Tibial artery (tissue), 4 donors: Measurements from ENCODE around the gene GPI.
A peak's percentile ranks its signal among the peaks of the same experiment; 100 is the strongest.

Experiments used
- DNase-seq, 2 donors: peaks; one replicate each; pipeline ENCODE4 v3.0.0-alpha.2; 2019
- H3K27ac ChIP-seq, 2 donors: fragments of 200-600 bp; sonication (generic) in 1 of 2; 1 replicate in 1 of 2; 2 replicates in 1 of 2; pipeline ENCODE4 v1.5.1; 2018 to 2019; ENCODE audit warnings: mild to moderate bottlenecking in 1 of 2
- H3K27me3 ChIP-seq, 2 donors: fragments of 200-600 bp; sonication (generic) in 1 of 2; one replicate each; pipeline versions ENCODE4 v1.5.1 to v1.6.0; 2016 to 2019
- H3K36me3 ChIP-seq, 3 donors: fragments of 200-600 bp; sonication (generic) in 2 of 3; one replicate each; pipeline ENCODE4 v1.5.1; 2016 to 2019; ENCODE audit warnings: mild to moderate bottlenecking in 2 of 3
- H3K4me1 ChIP-seq, 4 donors: fragments of 200-600 bp; sonication (generic) in 2 of 4; 1 replicate in 3 of 4; 2 replicates in 1 of 4; pipeline ENCODE4 v1.5.1; 2016 to 2019
- H3K4me3 ChIP-seq, 2 donors: fragments of 200-600 bp; sonication (generic) in 1 of 2; 1 replicate in 1 of 2; 2 replicates in 1 of 2; pipeline ENCODE4 v1.5.1; 2018 to 2019; ENCODE audit warnings: mild to moderate bottlenecking in 2 of 2
- H3K9me3 ChIP-seq, 3 donors: fragments of 200-600 bp; sonication (generic) in 1 of 3; one replicate each; pipeline ENCODE4 v1.5.1; 2016 to 2019
- CTCF ChIP-seq, 2 experiments: fragments of 200-600 bp in 1 of 2; fragments of 450-650 bp in 1 of 2; IDR thresholded peaks; one replicate each; pipeline ENCODE4 v1.5.1; 2017 to 2019; ENCODE audit warnings: antibody characterized with exemption in 2 of 2, mild to moderate bottlenecking in 1 of 2, moderate library complexity in 1 of 2
- intact Hi-C: fragments of 100-400 bp; cut with DNase I; formaldehyde crosslinking; loops from one replicate; pipeline ENCODE4 v1.15.0; 2023; ENCODE audit warnings: low total_unique reads

Gene GPI

DNA sequence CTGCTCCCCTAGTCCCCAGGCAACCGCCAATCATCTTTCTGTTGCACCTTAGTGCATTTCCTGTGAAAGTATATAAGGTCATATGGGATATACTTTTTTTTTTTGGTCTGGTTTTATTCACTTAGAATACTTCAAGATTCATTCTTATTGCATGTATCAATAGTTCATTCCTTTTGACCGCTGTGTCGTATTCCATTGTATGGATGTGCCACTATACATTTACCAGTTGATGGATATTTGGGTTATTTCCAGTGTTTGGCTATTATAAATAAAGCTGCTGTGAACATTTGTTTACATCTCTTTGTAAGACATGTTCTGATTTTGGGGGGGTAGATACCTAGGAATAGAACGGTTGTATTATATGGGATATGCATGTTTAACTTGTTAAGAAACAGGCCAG, 53.3 kb downstream of the GPI start:
- no peaks in the 10 kb centered on the region for H3K9me3 ChIP-seq
- H3K27ac ChIP-seq: no peak overlapping the region
- no peak for TF ChIP-seq CTCF (IDR thresholded peaks at IDR 0.05)
- peaks cover 31 to 73% (median 45%) of the 10 kb centered on the region in 3 donors for H3K36me3 ChIP-seq
- DNase-seq: no peak
- H3K4me1 ChIP-seq: no peaks in the 10 kb centered on the region
- intact Hi-C loops: no loop called here
- no peaks in the 10 kb centered on the region for H3K27me3 ChIP-seq
- H3K4me3 ChIP-seq: no peak overlapping the region

GRCh38 chr19:34426096-34426661, 61.2 kb downstream of the GPI start:
- H3K4me1 ChIP-seq: peaks cover 0 to 23% (median 16%) of the 10 kb centered on the region in 4 donors
- DNase-seq: no peak
- no peak overlapping the region for H3K4me3 ChIP-seq
- no peaks in the 10 kb centered on the region for H3K9me3 ChIP-seq
- H3K27ac ChIP-seq: no peak overlapping the region
- peaks cover 0 to 39% (median 12%) of the 10 kb centered on the region in 3 donors for H3K36me3 ChIP-seq
- no peak for TF ChIP-seq CTCF (IDR thresholded peaks at IDR 0.05)
- H3K27me3 ChIP-seq: no peaks in the 10 kb centered on the region
- intact Hi-C loops: loop anchor here (5.0 kb wide), 1 partner anchor 56 kb away; the partner anchor contains the start of gene WTIP

GRCh38 chr19:34428549-34429285, 63.7 kb downstream of the GPI start:
- Histone ChIP-seq H3K27ac (peak overlapping the region; percentile 98 to 100), H3K27me3 (no peaks in the 10 kb centered on the region), H3K4me1 (peaks cover 0 to 48% (median 29%) of the 10 kb centered on the region in 4 donors), H3K9me3 (no peaks in the 10 kb centered on the region), H3K4me3 (peak overlapping the region; percentile 99 to 100), H3K36me3 (peaks cover 0 to 16% (median 2%) of the 10 kb centered on the region in 3 donors)
- no peak for TF ChIP-seq CTCF (IDR thresholded peaks at IDR 0.05)
- DNase-seq: peak; percentile 51 to 89
- intact Hi-C loops: loop anchor here (5.0 kb wide), 1 partner anchor 54 kb away; the partner anchor contains the start of gene WTIP

DNA sequence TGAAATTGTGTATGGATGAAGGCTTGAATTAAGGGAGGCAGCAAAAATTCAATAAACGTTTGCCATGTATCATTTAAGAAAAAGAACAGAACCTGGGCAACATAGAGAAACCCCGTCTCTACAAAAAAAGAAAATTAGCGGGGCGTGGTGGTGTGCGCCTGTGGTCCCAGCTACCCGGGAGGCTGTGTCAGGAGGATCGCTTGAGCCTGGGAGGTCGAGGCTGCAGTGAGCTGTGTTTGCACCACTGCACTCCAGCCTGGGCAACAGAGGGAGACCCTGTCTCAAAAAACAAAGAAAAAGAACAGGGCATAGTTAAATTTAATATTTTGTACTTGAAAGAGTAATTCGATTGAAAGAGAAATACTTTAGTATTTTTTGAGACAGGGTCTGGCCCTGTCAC, 64.6 kb downstream of the GPI start:
- no peak for TF ChIP-seq CTCF (IDR thresholded peaks at IDR 0.05)
- Histone ChIP-seq H3K9me3 (no peaks in the 10 kb centered on the region), H3K4me1 (peaks cover 0 to 57% (median 35%) of the 10 kb centered on the region in 4 donors), H3K27ac (peak overlapping the region; percentile 98 to 100), H3K4me3 (peak overlapping the region; percentile 99 to 100), H3K36me3 (peaks cover 0 to 10% (median 8%) of the 10 kb centered on the region in 3 donors), H3K27me3 (no peaks in the 10 kb centered on the region)
- intact Hi-C loops: loop anchor here (5.0 kb wide), 1 partner anchor 53 kb away; the partner anchor contains the start of gene WTIP
- no peak for DNase-seq

DNA sequence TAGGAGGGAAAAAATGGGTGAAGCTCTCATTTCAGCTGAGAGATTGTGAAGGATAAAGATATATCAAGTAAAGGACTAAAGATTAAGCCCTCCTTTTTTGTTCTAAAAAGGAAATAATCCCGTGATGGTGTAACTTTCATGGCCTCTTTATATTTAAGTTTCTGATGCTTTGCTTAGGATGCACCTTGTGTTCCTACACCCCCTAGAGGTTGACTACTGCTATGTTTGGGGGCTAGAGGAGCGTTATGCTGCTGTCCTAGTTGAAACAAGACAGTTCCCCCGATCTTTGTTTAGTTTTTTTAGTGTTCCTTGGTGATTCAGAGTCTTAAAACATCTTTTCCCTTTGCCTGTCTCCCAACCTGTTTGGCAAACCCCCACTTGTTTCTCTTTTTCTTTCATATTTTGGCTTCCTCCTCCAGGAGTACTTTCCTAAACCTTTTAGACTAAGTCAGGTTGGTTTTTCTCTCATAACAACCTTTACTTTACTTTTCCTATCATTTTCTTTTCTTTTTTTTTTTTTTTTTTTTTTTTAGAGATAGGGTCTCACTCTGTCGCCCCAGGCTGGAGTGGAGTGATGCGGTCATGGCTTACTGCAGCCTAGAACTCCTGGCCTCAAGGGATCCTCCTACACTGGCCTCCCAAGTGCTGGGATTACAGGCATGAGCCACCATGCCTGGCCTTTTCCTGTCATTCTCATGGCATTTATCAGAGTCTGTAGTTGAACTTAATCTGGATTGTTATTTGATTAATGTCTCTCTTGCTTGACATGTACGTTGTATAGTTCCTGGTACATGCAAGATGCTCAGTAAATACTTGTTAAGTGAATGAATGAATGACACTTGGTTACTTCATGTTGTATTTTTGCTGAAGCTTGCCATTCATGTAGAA, 66.0 kb downstream of the GPI start:
- intact Hi-C loops: no loop called here
- Histone ChIP-seq H3K36me3 (peaks cover 13 to 24% (median 20%) of the 10 kb centered on the region in 3 donors), H3K27me3 (no peaks in the 10 kb centered on the region), H3K9me3 (no peaks in the 10 kb centered on the region), H3K4me1 (peaks cover 0 to 71% (median 45%) of the 10 kb centered on the region in 4 donors), H3K4me3 (peak overlapping the region; percentile 99 to 100), H3K27ac (peak overlapping the region; percentile 98 to 100)
- peak; percentile 44 to 48 for TF ChIP-seq CTCF (IDR thresholded peaks at IDR 0.05)
- no peak for DNase-seq
